Measurements from ENCODE around the gene IL4I1. TPM values are rescaled to one million over a fixed set of nuclear protein-coding genes. Genes with fewer than 3 reads are reported as not detected.

The IL4I1 gene
- polyA plus RNA-seq, 1 experiment = 0.30 TPM

GRCh38 chr19:49907745-49908446 lies 11.2 kb upstream of the IL4I1 start:
- CTCF ChIA-PET = no interaction called here
- POLR2A ChIA-PET = interaction anchor here (0.5 kb wide), 1 partner anchor 98 kb away, joined by 3 read pairs; no protein-coding TSS in a partner anchor

GRCh38 chr19:49906879-49907564 lies 10.3 kb upstream of the IL4I1 start:
- CTCF ChIA-PET = no interaction called here
- TF ChIP-seq CTCF (IDR thresholded peaks at IDR 0.05; ENCODE audit: low read depth, low read length) = no peak

More at GRCh38 chr19:49907745-49908446, 11.2 kb upstream of the IL4I1 start:
- Histone ChIP-seq H3K27me3 (ENCODE audit: control insufficient read depth, insufficient read depth, low read length) (no peaks in the 10 kb centered on the region), H3K27ac (ENCODE audit: low read depth, low read length) (no peak overlapping the region), H3K9me3 (ENCODE audit: control insufficient read depth, insufficient read depth, low read length) (no peaks in the 10 kb centered on the region; the same call in 1 of the 2 replicates), H3K4me3 (ENCODE audit: low read depth, low read length) (no peak overlapping the region)
- no peak for DNase-seq (ENCODE audit: low read depth, low spot score)
- no peak for TF ChIP-seq CTCF (IDR thresholded peaks at IDR 0.05; ENCODE audit: low read depth, low read length)

GRCh38 chr19:49904136-49904535 lies 7.4 kb upstream of the IL4I1 start:
- CTCF ChIA-PET = no interaction called here
- no peak for TF ChIP-seq CTCF (IDR thresholded peaks at IDR 0.05; ENCODE audit: low read depth, low read length)

More at GRCh38 chr19:49906879-49907564, 10.3 kb upstream of the IL4I1 start:
- POLR2A ChIA-PET = no interaction called here
- H3K9me3 ChIP-seq (ENCODE audit: control insufficient read depth, insufficient read depth, low read length) = no peaks in the 10 kb centered on the region; the same call in 1 of the 2 replicates
- H3K4me3 ChIP-seq (ENCODE audit: low read depth, low read length) = no peak overlapping the region
- no peak for DNase-seq (ENCODE audit: low read depth, low spot score)
- no peak overlapping the region for H3K27ac ChIP-seq (ENCODE audit: low read depth, low read length)
- H3K27me3 ChIP-seq (ENCODE audit: control insufficient read depth, insufficient read depth, low read length) = no peaks in the 10 kb centered on the region

GRCh38 chr19:49895566-49896297 lies 955 bp downstream of the IL4I1 start:
- H3K4me3 ChIP-seq (ENCODE audit: low read depth, low read length) = no peak overlapping the region
- ChIA-PET CTCF (no interaction called here), POLR2A (no interaction called here)
- no peaks in the 10 kb centered on the region; the same call in 1 of the 2 replicates for H3K9me3 ChIP-seq (ENCODE audit: control insufficient read depth, insufficient read depth, low read length)
- no peak for TF ChIP-seq CTCF (IDR thresholded peaks at IDR 0.05; ENCODE audit: low read depth, low read length)
- no peak overlapping the region for H3K27ac ChIP-seq (ENCODE audit: low read depth, low read length)
- no peaks in the 10 kb centered on the region for H3K27me3 ChIP-seq (ENCODE audit: control insufficient read depth, insufficient read depth, low read length)
- no peak for DNase-seq (ENCODE audit: low read depth, low spot score)

More at GRCh38 chr19:49904136-49904535, 7.4 kb upstream of the IL4I1 start:
- Histone ChIP-seq H3K27ac (ENCODE audit: low read depth, low read length) (no peak overlapping the region), H3K9me3 (ENCODE audit: control insufficient read depth, insufficient read depth, low read length) (no peaks in the 10 kb centered on the region; the same call in 1 of the 2 replicates), H3K4me3 (ENCODE audit: low read depth, low read length) (no peak overlapping the region), H3K27me3 (ENCODE audit: control insufficient read depth, insufficient read depth, low read length) (no peaks in the 10 kb centered on the region)
- DNase-seq (ENCODE audit: low read depth, low spot score) = no peak
- POLR2A ChIA-PET = no interaction called here
